ENCODE results near the gene IL27RA. TPM values are rescaled to one million over a fixed set of nuclear protein-coding genes. Genes with fewer than 3 reads are reported as not detected.

The IL27RA gene
- total RNA-seq, 1 donor from 2014 or later: not detected

- Mint-ChIP-seq H3K27ac (ENCODE audit: unreplicated experiment) (no peak overlapping the region), H3K9me3 (ENCODE audit: unreplicated experiment) (peaks cover 3% of the 10 kb centered on the region), H3K36me3 (ENCODE audit: unreplicated experiment) (no peaks in the 10 kb centered on the region), H3K27me3 (ENCODE audit: unreplicated experiment) (peaks cover 4% of the 10 kb centered on the region), H3K4me3 (ENCODE audit: unreplicated experiment) (no peak overlapping the region), H3K4me1 (ENCODE audit: low read depth, unreplicated experiment) (no peaks in the 10 kb centered on the region)
- TF ChIP-seq CTCF (IDR thresholded peaks at IDR 0.05; ENCODE audit: partially characterized antibody, unreplicated experiment): no peak
- no peak for DNase-seq
Observed at GRCh38 chr19:14101003-14101545, 69.5 kb downstream of the IL27RA start.

GRCh38 chr19:14102102-14102696, 70.6 kb downstream of the IL27RA start:
- no peak for DNase-seq
- Mint-ChIP-seq H3K27ac (ENCODE audit: unreplicated experiment) (no peak overlapping the region), H3K36me3 (ENCODE audit: unreplicated experiment) (no peaks in the 10 kb centered on the region), H3K9me3 (ENCODE audit: unreplicated experiment) (no peaks in the 10 kb centered on the region), H3K4me3 (ENCODE audit: unreplicated experiment) (no peak overlapping the region), H3K27me3 (ENCODE audit: unreplicated experiment) (peaks cover 4% of the 10 kb centered on the region), H3K4me1 (ENCODE audit: low read depth, unreplicated experiment) (no peaks in the 10 kb centered on the region)
- no peak for TF ChIP-seq CTCF (IDR thresholded peaks at IDR 0.05; ENCODE audit: partially characterized antibody, unreplicated experiment)

- Mint-ChIP-seq H3K4me3 (ENCODE audit: unreplicated experiment) (no peak overlapping the region), H3K4me1 (ENCODE audit: low read depth, unreplicated experiment) (no peaks in the 10 kb centered on the region), H3K36me3 (ENCODE audit: unreplicated experiment) (no peaks in the 10 kb centered on the region), H3K27ac (ENCODE audit: unreplicated experiment) (no peak overlapping the region), H3K27me3 (ENCODE audit: unreplicated experiment) (peaks cover 4% of the 10 kb centered on the region), H3K9me3 (ENCODE audit: unreplicated experiment) (no peaks in the 10 kb centered on the region)
- no peak for TF ChIP-seq CTCF (IDR thresholded peaks at IDR 0.05; ENCODE audit: partially characterized antibody, unreplicated experiment)
- DNase-seq: no peak
Observed at GRCh38 chr19:14102756-14103155, 71.2 kb downstream of the IL27RA start.

Other genes starting within 250 kb of the IL27RA start
- 46.0 TPM for gene ZSWIM4, start 236.3 kb upstream of the IL27RA start, total RNA-seq (ENCODE audit: unreplicated experiment)
- gene NANOS3, start 154.6 kb upstream of the IL27RA start, total RNA-seq (ENCODE audit: unreplicated experiment): not detected
- gene BRME1, start 125.6 kb upstream of the IL27RA start, total RNA-seq (ENCODE audit: unreplicated experiment): 4.6 TPM
- 56.3 TPM for gene CC2D1A, start 125.6 kb upstream of the IL27RA start, total RNA-seq (ENCODE audit: unreplicated experiment)
- gene PODNL1, start 93.3 kb upstream of the IL27RA start, total RNA-seq (ENCODE audit: unreplicated experiment): 8.9 TPM
- 84.4 TPM for gene DCAF15, start 79.3 kb upstream of the IL27RA start, total RNA-seq (ENCODE audit: unreplicated experiment)
- 9.4 TPM for gene RFX1, start 25.4 kb upstream of the IL27RA start, total RNA-seq (ENCODE audit: unreplicated experiment)
- gene RLN3, start 3.6 kb upstream of the IL27RA start, total RNA-seq (ENCODE audit: unreplicated experiment): not detected
- 6.7 TPM for gene PALM3, start 30.3 kb downstream of the IL27RA start, total RNA-seq (ENCODE audit: unreplicated experiment)
- gene MISP3, start 41.0 kb downstream of the IL27RA start, total RNA-seq (ENCODE audit: unreplicated experiment): 2.2 TPM
- gene C19orf67, start 54.0 kb downstream of the IL27RA start, total RNA-seq (ENCODE audit: unreplicated experiment): 0.71 TPM
- gene SAMD1, start 59.0 kb downstream of the IL27RA start, total RNA-seq (ENCODE audit: unreplicated experiment): 52.0 TPM
- gene PRKACA, start 86.0 kb downstream of the IL27RA start, total RNA-seq (ENCODE audit: unreplicated experiment): 82.9 TPM
- gene ASF1B, start 104.8 kb downstream of the IL27RA start, total RNA-seq (ENCODE audit: unreplicated experiment): 2.3 TPM
- 68.1 TPM for gene ADGRL1, start 174.4 kb downstream of the IL27RA start, total RNA-seq (ENCODE audit: unreplicated experiment)